Endothelial cell of umbilical vein (primary cell): Measurements from ENCODE around the gene L3MBTL2. TPM values are rescaled to one million over a fixed set of nuclear protein-coding genes. Genes with fewer than 3 reads are reported as not detected.

Experiments used
- BruUV-seq: library from RNA; stranded (reverse); fragments of 400-500 nt; replicated peaks from 2 replicates; lab custom pipeline; 2021; lab: Mats Ljungman, UMichigan
- CTCF ChIA-PET: fragments of 300-600, 350-600 bp; sonication (Branson Sonifier 250); formaldehyde crosslinking; loops from one replicate; lab custom pipeline; 2021; ENCODE audit warnings: antibody characterized with exemption, inconsistent platforms; lab: Charles Lee
- POLR2A ChIA-PET: fragments of 300-600, 350-600 bp; sonication (Branson Sonifier 250); formaldehyde crosslinking; loops from one replicate; lab custom pipeline; 2021; ENCODE audit warnings: antibody characterized with exemption, inconsistent platforms; lab: Charles Lee
- DNase-seq: peaks from one replicate; pipeline ENCODE4 v3.0.0-alpha.2; 2011; ENCODE audit warnings: low read depth, low spot score
- FAIRE-seq: peaks from 2 replicates; lab custom pipeline; 2011; peaks lifted over from hg19 to GRCh38; lab: Jason Lieb, UNC
- H2AFZ ChIP-seq: 2 replicates; pipeline ENCODE4 v1.6.0; 2012; ENCODE audit warnings: low read depth, low read length, control low read depth, inconsistent platforms
- H3K27ac ChIP-seq: 2 replicates; pipeline ENCODE4 v1.5.1; 2011; ENCODE audit warnings: low read depth, mild to moderate bottlenecking, control low read depth, low read length, moderate library complexity; ENCODE audit not compliant: insufficient read depth
- H3K27me3 ChIP-seq, 2 experiments: 2 replicates each; pipeline versions ENCODE4 v1.6.0 to v1.6.1; 2011; ENCODE audit warnings: low read length in 2 of 2, mixed read lengths in 1 of 2; ENCODE audit not compliant: control insufficient read depth in 2 of 2, insufficient read depth in 2 of 2
- H3K36me3 ChIP-seq, 2 experiments: 2 replicates in 1 of 2; 3 replicates in 1 of 2; pipeline ENCODE4 v1.5.1; 2011; ENCODE audit warnings: low read length in 2 of 2, mild to moderate bottlenecking in 1 of 2, moderate library complexity in 1 of 2; ENCODE audit not compliant: control insufficient read depth in 2 of 2, insufficient read depth in 2 of 2; ENCODE audit errors: extremely low read depth in 1 of 2
- H3K4me1 ChIP-seq: 3 replicates; pipeline ENCODE4 v1.5.1; 2011; ENCODE audit warnings: mild to moderate bottlenecking, low read length; ENCODE audit not compliant: control insufficient read depth, insufficient read depth; ENCODE audit errors: extremely low read depth
- H3K4me2 ChIP-seq: 2 replicates; pipeline ENCODE4 v1.6.1; 2011; ENCODE audit warnings: low read length, control low read depth, mixed read lengths; ENCODE audit not compliant: insufficient read depth
- H3K4me3 ChIP-seq, 3 experiments: fragments of 200-600 bp in 1 of 3; sonication (generic), shearing (Covaris generic) in 1 of 3; replicated peaks in 1 of 3; 2 replicates each; pipeline ENCODE4 v1.5.1; 2011 to 2016; ENCODE audit warnings: control low read depth in 3 of 3, low read length in 3 of 3, mild to moderate bottlenecking in 2 of 3, inconsistent platforms in 1 of 3, low read depth in 1 of 3, moderate library complexity in 1 of 3; ENCODE audit not compliant: insufficient read depth in 1 of 3
- H3K79me2 ChIP-seq: 2 replicates; pipeline ENCODE4 v1.6.0; 2012; ENCODE audit warnings: low read length, inconsistent platforms; ENCODE audit not compliant: control insufficient read depth, insufficient read depth
- H3K9ac ChIP-seq: replicated peaks from 2 replicates; pipeline ENCODE3; 2011; ENCODE audit warnings: low read length, control low read depth; ENCODE audit not compliant: insufficient read depth; ENCODE audit errors: extremely low read depth
- H3K9me1 ChIP-seq: replicated peaks from 3 replicates; pipeline ENCODE4 v1.6.0; 2011; ENCODE audit warnings: mild to moderate bottlenecking, low read length; ENCODE audit not compliant: control insufficient read depth, insufficient read depth; ENCODE audit errors: extremely low read depth
- H3K9me3 ChIP-seq: replicated peaks from 2 replicates; pipeline ENCODE4 v1.5.1; 2012; ENCODE audit warnings: low read length, inconsistent platforms; ENCODE audit not compliant: control insufficient read depth, insufficient read depth
- H4K20me1 ChIP-seq: replicated peaks from 2 replicates; pipeline ENCODE3; 2011; ENCODE audit warnings: mild to moderate bottlenecking, low read length; ENCODE audit not compliant: control insufficient read depth, insufficient read depth; ENCODE audit errors: extremely low read depth
- EZH2 ChIP-seq: IDR thresholded peaks from 2 replicates; pipeline ENCODE4 v1.6.1; 2012; ENCODE audit warnings: borderline replicate concordance, low read depth, mild to moderate bottlenecking, moderate library complexity, low read length, inconsistent platforms; ENCODE audit not compliant: severe bottlenecking
- FOS ChIP-seq: IDR thresholded peaks from 2 replicates; pipeline ENCODE4 v1.6.1; 2011; ENCODE audit warnings: mild to moderate bottlenecking, low read length, moderate library complexity, borderline replicate concordance; ENCODE audit not compliant: insufficient read depth
- GATA2 ChIP-seq: IDR thresholded peaks from 2 replicates; pipeline ENCODE4 v1.7.0; 2011; ENCODE audit warnings: low read depth, mild to moderate bottlenecking, moderate library complexity, mixed read lengths, low read length; ENCODE audit not compliant: insufficient read length, insufficient read depth
- JUN ChIP-seq: IDR thresholded peaks from 2 replicates; pipeline ENCODE4 v1.6.1; 2011; ENCODE audit warnings: borderline replicate concordance, low read depth; ENCODE audit not compliant: insufficient read length, insufficient read depth
- MAX ChIP-seq: IDR thresholded peaks from 2 replicates; pipeline ENCODE4 v1.6.1; 2011; ENCODE audit not compliant: insufficient read depth, insufficient read length
- MYC ChIP-seq: IDR thresholded peaks from one replicate; pipeline ENCODE4 v1.6.1; 2011; ENCODE audit warnings: mild to moderate bottlenecking, low read depth, low read length
- POLR2A ChIP-seq: IDR thresholded peaks from 2 replicates; pipeline ENCODE4 v1.6.1; 2012; ENCODE audit warnings: low read depth, mild to moderate bottlenecking, control low read depth, low read length
- POLR2AphosphoS5 ChIP-seq: IDR thresholded peaks from 2 replicates; pipeline ENCODE4 v1.6.1; 2012; ENCODE audit warnings: low read depth, mild to moderate bottlenecking, control low read depth, low read length, moderate library complexity; ENCODE audit not compliant: insufficient read depth
- dilution Hi-C: fragments of 300-500 bp; cut with MboI; formaldehyde crosslinking; loops from one replicate; pipeline ENCODE4 v1.15.0; 2019; ENCODE audit warnings: low sequenced_read_pairs; ENCODE audit not compliant: extremely low pct_ligation_motif_present
- intact Hi-C: fragments of 100-400 bp; cut with micrococcal nuclease; formaldehyde crosslinking; loops from one replicate; pipeline ENCODE4 v1.10.0; 2022
- polyA plus RNA-seq, 4 experiments: library from polyadenylated mRNA; depleted of rRNA in 3 of 4; stranded (reverse) in 3 of 4; unstranded in 1 of 4; fragments of >200 nt; gene quantifications; 2 replicates each; pipeline versions ENCODE4 v1.2.1 to v1.2.3, GENCODE V29; 2011 to 2012; ENCODE audit warnings: missing spikeins in 1 of 4
- total RNA-seq: library from RNA; stranded (reverse); gene quantifications from 2 replicates; pipeline ENCODE4 v1.2.3, GENCODE V29; 2021
- TF ChIP-seq, protein P1 (sequence below), 2 donors: IDR thresholded peaks; 1 replicate in 1 of 2; 2 replicates in 1 of 2; pipeline ENCODE4 v1.5.1; 2011; ENCODE audit warnings: low read length in 2 of 2, mild to moderate bottlenecking in 2 of 2, moderate library complexity in 2 of 2, control low read depth in 1 of 2, inconsistent platforms in 1 of 2, low read depth in 1 of 2; ENCODE audit not compliant: insufficient read depth in 1 of 2; ENCODE audit errors: extremely low read depth in 1 of 2

The L3MBTL2 gene
- total and polyA plus RNA-seq, 2 donors (not counting 3 experiments of a cell fraction or from before 2014, with no cell fraction given), result 28.2 to 34.9 TPM

- no peak overlapping the region for H3K27ac ChIP-seq
- intact Hi-C loops (loop anchor here (10.0 kb wide), 1 partner anchor 310 kb away; no protein-coding TSS in a partner anchor), dilution Hi-C loops (no loop called here)
- CTCF ChIA-PET, result interaction anchor here (5.1 kb wide), 1 partner anchor 313 kb away, joined by 43 read pairs; no protein-coding TSS in a partner anchor
- TF ChIP-seq JUN, result no peak
- TF ChIP-seq POLR2AphosphoS5, result no peak
- TF ChIP-seq POLR2A, result no peak
- TF ChIP-seq, protein P1, sequence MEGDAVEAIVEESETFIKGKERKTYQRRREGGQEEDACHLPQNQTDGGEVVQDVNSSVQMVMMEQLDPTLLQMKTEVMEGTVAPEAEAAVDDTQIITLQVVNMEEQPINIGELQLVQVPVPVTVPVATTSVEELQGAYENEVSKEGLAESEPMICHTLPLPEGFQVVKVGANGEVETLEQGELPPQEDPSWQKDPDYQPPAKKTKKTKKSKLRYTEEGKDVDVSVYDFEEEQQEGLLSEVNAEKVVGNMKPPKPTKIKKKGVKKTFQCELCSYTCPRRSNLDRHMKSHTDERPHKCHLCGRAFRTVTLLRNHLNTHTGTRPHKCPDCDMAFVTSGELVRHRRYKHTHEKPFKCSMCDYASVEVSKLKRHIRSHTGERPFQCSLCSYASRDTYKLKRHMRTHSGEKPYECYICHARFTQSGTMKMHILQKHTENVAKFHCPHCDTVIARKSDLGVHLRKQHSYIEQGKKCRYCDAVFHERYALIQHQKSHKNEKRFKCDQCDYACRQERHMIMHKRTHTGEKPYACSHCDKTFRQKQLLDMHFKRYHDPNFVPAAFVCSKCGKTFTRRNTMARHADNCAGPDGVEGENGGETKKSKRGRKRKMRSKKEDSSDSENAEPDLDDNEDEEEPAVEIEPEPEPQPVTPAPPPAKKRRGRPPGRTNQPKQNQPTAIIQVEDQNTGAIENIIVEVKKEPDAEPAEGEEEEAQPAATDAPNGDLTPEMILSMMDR (IDR thresholded peaks at IDR 0.05; ENCODE audit: extremely low read depth in 1 of 2, insufficient read depth in 1 of 2, low read depth in 1 of 2, low read length in 2 of 2), result no peak
- TF ChIP-seq MAX, result no peak
- no peak for TF ChIP-seq GATA2
- no peak for TF ChIP-seq MYC
- no peak for TF ChIP-seq FOS
- TF ChIP-seq EZH2, result no peak
- H3K4me1 ChIP-seq, result peaks cover 28% of the 10 kb centered on the region
- H3K79me2 ChIP-seq, result no peaks in the 10 kb centered on the region
- POLR2A ChIA-PET, result no interaction called here
- no peak overlapping the region for H2AFZ ChIP-seq
- H3K27me3 ChIP-seq, result no peaks in the 10 kb centered on the region
- no peak overlapping the region for H3K4me3 ChIP-seq
- no peaks in the 10 kb centered on the region for H3K36me3 ChIP-seq
- no peaks in the 10 kb centered on the region for H3K9me1 ChIP-seq
- BruUV-seq, result no TSS peak
- no peaks in the 10 kb centered on the region for H3K9me3 ChIP-seq
- H4K20me1 ChIP-seq, result no peaks in the 10 kb centered on the region
- H3K4me2 ChIP-seq, result no peak overlapping the region
- DNase-seq (no peak), FAIRE-seq (no peak)
- H3K9ac ChIP-seq, result no peak overlapping the region
Observed at GRCh38 chr22:41234815-41235695, 29.9 kb downstream of the L3MBTL2 start.
